Tongue (tissue), 2 donors: ENCODE data around the gene CCDC152. TPM values are rescaled to one million over a fixed set of nuclear protein-coding genes. Genes with fewer than 3 reads are reported as not detected.
"Not testable (repeated sequence)": the region's sequence is repeated elsewhere in the genome, so short reads cannot be mapped to it uniquely, and the experiment has no call there.

ENCODE experiments used
- DNase-seq: peaks from one replicate; pipeline ENCODE4 v3.0.0-alpha.2; 2015
- total RNA-seq: library from RNA; depleted of rRNA; stranded (reverse); fragments of >200 nt; gene quantifications from one replicate; pipeline ENCODE4 v1.2.3, GENCODE V29; 2014

CCDC152 gene
- total RNA-seq, 1 donor from 2014 or later: 3.0 TPM

- DNase-seq: peak; percentile 31
These were observed 56.9 kb downstream of the CCDC152 start for GRCh38 chr5:42813533-42813932.

DNA sequence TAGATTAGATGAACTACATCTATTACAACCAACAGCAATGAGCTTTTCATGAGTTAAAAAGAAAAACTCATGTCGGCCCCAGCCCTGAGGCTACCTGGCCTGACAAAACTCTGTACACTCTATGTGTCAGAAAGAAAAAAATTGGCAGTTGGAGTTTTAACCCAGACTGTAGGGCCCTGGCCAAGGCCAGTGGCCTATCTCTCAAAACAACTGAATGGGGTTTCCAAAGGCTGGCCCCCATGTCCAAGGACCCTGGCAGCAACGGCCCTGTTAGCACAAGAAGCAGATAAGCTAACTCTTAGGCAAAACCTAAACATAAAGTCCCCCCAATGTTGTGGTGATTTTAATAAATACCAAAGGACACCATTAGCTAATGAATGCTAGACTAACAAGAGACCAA, 59.9 kb downstream of the CCDC152 start:
- DNase-seq: not testable (repeated sequence)

DNA sequence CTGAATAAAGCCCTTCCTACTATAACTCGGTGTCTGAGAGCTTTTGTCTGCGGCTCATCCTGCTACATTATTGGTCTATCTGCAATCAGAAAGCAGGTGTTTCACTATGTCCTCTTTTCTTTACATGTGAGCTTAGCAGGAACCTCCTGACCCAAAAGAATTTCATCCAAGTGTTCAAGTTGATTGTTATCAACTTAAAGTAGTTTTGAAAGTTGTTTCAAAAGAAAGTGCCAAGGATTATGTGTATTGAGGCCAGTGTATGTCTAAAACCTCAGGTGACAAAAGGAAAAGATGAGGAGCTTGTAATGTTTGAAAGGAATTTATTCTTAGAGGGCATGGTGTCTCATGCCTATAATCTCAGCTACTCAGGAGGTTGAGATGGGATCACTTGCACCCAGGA, 63.1 kb downstream of the CCDC152 start:
- no peak for DNase-seq

DNA sequence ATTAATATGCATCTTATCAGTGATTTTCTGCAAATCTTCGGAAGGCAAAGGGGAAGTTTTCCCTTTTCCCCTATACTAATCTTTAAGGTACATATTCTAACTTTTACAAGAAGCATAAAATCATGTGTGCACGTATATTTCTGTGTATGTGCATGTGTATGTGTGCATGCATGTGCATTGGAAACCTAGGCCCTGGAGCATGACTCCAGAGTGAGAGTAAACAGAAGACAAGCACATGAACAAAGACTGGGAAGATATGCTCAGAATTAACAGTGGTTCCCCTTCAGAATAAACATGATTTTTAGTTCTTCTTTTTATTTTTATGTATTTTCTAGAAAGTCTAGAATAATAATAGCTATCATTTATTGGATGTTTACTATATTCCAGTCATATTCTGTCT, 65.9 kb downstream of the CCDC152 start:
- no peak for DNase-seq

GRCh38 chr5:42824347-42824976, 67.8 kb downstream of the CCDC152 start:
- no peak for DNase-seq

DNA sequence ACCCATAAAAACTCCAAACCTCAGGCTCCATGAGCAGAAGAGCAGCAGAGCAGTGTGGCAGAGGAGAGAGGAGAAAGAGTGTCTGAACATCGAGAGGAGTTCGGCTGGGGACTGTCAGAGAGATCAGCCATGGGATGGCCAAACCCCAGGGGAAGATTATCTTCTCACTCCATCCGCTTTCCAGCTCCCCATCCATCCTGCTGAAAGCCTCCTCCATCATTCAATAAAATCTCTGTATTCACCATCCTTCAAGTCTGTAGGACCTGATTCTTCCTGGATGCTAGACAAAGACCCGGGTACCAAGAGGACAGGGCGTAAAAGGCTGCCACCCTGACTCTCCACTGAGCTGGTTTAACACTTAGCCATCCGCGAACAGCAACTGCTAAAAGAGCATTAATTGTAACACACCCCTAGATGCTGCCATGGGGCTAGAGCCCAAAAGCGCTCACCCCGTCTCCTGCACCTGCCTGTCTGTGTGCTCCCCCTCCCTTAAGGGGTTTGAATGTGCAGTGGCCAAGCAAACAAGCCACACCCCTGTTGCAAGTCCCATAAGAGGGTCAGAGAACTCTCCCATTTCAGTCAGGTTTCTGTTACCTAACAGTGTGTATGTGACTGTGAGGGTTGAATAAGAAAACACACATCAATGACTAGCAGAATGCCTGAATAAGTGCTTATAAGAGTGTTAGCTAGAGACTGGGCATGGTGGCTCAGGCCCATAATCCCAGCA, 69.0 kb downstream of the CCDC152 start:
- no peak for DNase-seq

DNA sequence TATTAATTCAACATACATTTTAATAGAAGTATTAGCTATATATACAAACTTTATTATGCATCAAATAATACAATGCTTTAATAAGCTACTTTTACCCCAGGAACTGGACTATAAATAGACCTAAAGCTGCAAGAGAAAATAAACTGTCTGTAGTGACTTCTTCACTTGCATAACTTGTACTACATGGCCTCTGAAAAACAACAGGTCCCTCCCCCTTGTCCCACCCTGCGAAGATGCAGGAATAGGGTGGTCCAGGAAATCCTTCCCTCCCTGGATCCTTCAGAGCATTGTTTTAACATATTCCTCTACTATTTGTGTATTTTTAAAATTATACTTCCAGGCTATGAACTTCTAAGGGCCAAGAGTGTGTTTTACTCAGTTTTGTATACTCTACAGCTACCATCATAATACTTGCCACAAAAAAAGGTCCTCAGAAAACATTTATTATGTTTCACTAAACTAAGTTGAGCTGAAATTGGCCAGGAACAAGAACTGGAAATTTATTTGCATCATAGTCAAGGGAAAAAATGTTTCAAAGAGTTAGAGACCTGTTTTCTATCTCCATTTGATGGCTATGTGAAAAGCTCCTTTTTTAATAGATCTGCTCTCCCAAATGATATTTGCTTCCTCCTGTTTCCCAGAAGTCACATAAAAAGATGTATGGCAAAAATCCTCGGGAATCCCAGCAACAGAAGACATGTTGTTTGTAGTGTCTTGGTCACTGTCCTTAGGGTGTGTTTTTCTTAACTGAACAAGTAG, 70.3 kb downstream of the CCDC152 start:
- DNase-seq: peak; percentile 56

GRCh38 chr5:42828671-42829070, 72.1 kb downstream of the CCDC152 start:
- DNase-seq: peak; percentile 90

DNA sequence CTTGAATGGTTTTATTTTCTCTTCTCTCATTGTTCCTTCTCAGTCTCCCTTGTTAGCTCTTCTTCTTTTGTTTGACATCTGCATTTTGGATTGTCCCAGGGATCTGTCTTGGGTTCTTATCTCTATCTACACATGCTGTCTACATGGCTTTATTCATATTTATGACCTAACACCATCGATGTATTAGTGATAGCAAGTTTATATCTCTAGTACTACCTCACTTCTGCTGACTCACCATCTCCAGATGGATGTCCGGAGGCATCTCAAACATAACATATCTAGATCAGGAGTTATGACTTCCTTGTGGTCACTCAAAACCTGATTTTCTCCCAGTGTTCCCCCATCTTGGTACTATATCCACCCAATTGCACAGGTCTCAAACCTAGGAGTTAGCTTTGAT, 74.3 kb downstream of the CCDC152 start:
- no peak for DNase-seq

GRCh38 chr5:42832060-42832459, 75.4 kb downstream of the CCDC152 start:
- no peak for DNase-seq

DNA sequence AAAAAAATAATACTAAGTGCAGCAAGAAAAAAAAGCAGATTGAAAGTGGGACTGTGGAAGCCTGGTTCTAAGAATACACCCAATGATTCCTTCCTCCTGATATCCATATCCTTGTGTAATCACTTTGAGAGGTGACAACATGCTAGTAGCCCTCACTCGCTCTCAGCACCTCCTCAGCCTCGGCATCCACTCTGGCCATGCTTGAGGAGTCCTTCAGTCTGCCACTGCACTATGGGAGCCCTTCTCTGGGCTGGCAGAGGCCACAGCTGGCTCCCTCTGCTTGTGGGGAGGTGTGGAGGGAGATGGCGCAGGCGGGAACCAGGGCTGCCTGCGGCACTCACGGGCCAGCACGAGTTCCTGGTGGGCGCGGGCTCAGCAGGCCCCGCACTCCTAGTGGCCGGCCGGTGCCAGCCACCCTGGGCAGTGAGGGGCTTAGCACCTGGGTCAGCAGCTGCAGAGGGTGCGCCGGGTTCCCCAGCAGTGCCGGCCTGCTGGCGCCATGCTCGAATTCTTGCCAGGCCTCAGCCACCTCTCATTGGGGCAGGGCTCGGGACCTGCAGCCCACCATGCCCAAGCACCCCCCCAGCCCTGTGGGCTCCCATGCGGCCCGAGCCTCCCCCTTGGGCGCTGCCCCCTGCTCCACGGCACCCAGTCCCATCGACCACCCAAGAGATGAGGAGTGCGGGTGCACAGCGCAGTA, 79.6 kb downstream of the CCDC152 start:
- DNase-seq: no peak

DNA sequence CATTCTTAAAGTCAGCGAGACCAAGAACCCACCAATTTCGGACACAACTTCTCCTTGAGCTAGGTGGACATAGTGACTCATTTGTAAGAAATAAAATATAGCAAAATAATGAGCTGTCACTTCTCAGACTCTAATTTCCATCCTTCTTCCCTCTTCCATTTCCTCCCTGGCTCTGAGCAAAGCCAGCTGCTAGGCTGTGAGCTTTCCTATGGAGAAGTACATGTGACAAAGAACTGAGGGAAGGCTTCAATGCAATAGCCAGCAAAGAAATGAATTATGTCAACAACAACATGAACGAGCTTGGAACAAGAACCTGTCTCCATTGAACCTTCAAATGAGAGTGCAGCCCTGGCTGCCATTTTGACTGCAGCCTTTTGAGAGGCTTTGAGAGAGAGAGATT, 81.0 kb downstream of the CCDC152 start:
- no peak for DNase-seq

DNA sequence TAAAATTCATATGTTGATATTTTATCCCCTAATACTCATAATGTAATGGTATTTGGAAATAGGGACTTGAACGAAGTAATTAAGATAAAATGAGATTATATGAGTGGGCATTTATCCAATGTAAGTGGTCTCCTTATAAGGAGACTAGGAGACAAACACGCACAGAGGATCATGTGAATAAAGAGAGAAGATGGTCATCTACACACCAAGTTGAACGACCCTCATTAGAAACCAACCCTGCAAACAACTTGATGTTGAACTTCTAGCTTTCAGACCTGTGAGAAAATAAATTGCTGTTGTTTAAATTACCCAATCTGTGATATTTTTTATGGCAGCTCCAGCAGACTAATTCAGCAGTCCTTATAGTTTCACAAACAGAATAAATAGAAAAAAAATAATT, 82.6 kb downstream of the CCDC152 start:
- DNase-seq: no peak

DNA sequence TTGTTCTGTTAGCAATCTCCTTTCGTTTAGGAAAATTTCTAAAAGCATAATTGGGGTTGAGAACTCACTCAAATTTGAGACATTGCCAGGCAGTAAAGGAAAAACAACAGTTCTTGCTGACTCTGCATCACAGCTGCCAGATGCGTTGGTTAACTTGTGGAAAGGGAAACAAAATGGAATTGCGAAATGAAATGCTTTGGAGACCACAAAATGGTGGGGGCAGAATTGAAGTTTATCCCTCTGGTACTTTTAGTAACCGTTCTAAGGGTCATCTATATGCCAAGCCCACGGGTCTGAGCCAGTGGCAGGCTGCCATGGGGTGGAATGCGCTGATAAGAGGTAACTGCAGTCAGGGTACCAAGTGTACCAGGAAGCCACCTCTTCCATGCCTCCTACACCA, 83.7 kb downstream of the CCDC152 start:
- peak; percentile 83 for DNase-seq

DNA sequence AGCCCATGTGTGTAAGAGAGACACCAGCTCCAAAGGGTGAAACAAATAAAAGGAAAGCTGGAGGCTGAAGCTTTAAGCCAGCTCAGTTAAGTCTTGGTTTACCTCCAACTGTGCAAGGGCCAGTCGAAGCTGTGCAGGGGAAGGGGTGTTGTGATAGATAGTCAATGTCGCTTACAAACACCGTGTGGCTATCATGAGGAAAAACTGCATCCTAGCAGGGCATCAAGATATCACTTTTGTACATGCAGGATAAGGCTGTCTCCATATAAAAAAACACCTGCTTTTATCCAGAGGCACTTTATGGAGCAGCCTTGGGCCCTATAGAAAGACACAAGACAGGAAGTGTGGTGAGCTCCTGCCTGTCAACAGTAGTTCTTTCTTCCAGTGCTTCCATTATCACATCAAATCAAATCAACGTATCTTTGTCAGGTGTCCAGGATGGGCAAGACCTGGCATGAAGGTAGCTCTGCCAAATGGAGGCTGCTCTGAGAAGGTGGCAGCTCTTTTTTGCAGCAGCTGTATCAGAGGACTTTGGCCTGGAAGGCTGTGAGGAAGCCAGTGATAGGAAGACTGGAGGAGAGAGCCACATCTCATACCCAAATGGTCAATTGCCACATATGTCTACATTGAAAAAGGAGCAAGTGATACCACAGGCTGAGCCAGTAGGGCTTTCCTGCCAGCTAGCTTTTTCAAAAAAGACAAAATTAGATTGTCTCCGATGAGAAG, 84.4 kb downstream of the CCDC152 start:
- DNase-seq: no peak

DNA sequence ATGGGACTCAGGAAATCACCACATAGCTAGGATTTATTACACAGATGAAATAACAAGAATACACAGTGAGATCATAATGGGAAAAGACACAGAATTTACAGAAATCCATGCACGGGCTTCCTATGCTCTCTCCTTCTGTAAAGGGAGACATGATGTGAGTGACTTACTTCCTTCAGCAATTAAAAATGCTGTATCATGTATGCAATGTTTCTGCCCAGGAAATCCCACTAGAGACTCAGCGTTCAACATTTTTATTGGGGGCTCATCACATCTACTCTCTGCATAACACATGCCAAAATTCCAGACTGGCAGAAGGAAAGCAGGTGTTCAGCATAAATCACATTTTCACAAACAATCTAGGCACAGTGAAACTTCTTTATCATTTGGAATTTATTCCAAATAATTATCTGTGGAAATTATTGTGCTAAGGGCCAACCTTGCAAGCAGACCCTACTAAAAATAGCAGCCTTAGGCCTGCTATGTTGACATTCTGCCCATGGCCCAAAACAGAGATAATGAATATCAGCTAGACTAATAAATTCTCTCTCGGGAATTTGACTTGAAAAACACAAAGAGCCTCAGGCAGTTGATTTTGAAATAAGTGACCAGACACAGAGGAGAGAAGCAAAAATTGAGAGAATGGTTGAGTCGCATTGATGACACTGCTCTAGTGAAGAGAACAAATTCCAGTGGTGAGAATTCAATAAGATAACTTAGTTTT, 86.5 kb downstream of the CCDC152 start:
- no peak for DNase-seq

GRCh38 chr5:42843675-42844292, 87.2 kb downstream of the CCDC152 start:
- no peak for DNase-seq

DNA sequence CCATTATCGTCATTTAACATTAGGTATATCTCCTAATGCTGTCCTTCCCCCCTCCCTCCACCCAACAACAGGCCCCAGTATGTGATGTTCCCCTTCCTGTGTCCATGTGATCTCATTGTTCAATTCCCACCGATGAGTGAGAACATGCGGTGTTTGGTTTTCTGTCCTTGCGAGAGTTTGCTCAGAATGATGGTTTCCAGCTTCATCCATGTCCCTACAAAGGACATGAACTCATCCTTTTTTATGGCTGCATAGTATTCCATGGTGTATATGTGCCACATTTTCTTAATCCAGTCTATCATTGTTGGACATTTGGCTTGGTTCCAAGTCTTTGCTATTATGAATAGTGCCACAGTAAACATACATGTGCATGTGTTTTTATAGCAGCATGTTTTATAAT, 87.8 kb downstream of the CCDC152 start:
- DNase-seq: not testable (repeated sequence)

- no peak for DNase-seq
These were observed 91.9 kb downstream of the CCDC152 start for GRCh38 chr5:42848545-42848944.

GRCh38 chr5:42851481-42851880, 94.9 kb downstream of the CCDC152 start:
- DNase-seq: no peak
